HuH-7 (cell line): ENCODE measurements around the gene HP.
"Not testable (repeated sequence)": the region's sequence is repeated elsewhere in the genome, so short reads cannot be mapped to it uniquely, and the experiment has no call there.

Experiments
- DNase-seq: peaks from one replicate; pipeline ENCODE4 v3.0.0; 2011; ENCODE audit warnings: low spot score

HP gene

DNA sequence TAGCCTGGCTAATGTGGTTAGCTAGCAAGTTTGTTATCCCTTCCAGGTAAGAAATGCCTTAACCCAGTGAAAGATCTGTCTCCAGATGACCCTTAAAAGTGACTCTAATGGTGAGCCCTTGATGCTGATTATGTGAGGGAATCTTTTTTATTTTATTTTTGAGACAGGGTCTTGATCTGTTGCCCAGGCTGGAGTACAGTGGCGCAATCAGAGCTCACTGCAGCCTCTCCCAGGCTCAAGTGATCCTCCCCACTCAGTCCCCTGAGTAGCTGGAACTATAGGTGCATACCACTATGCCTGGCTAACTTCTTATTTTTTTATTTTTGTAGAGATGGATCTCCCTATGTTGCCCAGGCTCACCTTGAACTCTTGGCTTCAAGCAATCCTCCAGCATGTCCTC, 10.8 kb upstream of the HP start:
- no peak for DNase-seq

DNA sequence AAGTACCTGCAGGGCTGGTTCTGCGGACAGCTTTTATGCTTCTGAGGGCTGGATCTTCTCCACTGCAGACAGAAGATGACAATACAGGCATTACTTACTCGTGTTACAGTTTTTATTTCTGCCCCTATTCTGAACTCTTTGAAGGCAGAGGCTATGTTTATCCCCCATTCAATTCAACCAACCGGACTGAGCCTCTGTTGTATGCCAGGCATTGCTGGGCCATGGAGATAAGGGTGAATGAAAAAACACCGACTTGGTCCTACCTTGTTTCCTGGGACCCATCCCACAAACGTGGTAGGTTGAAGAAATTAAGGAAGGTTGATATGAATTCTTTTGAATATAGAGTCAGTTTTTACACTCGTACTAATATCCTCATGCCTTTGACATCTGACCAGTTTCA, 10.0 kb upstream of the HP start:
- DNase-seq = no peak

DNA sequence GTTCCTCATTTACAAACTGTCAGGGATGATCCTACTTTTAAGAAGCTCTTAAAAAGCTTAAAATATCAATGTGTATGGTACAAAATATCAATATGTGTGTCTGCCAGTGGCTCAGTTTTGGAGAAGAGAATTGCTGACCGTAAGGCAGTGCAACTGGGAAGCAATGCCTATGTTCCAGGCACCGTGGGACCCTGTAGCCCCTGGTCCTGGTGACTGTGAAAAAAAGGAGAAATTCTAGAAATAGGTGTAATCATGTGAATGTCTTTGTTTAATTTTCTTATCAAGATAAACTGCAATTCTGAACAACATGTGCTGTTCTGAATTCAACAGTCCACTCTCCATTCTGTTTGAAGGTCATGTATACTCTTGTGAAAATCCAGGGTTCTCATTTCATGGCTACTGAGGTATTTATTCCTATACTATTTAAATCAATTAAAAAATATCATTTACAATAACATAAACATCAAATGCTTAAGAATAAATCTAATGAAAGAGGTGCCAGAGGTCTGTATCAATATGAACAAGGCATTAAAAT, 9.4 kb upstream of the HP start:
- no peak for DNase-seq

DNA sequence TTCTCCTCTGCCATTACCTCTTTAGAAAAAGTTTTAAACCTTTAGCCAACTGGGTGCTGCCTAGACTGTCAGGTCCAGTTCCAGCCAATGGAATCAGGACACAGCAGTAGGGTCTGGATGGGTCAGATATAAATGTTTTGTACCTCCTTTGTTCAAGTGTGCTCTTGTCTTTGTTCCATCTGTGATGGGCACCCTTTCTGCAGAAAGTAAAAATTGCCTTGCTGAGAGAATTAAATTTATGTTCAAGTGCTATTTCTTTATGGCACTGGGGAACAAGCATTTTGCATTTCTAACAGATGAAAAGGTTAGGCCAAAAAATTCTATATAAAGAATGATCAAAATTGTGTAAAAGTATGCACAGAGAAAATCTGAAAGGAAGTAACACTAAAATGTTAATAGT, 5.2 kb upstream of the HP start:
- DNase-seq = no peak

DNA sequence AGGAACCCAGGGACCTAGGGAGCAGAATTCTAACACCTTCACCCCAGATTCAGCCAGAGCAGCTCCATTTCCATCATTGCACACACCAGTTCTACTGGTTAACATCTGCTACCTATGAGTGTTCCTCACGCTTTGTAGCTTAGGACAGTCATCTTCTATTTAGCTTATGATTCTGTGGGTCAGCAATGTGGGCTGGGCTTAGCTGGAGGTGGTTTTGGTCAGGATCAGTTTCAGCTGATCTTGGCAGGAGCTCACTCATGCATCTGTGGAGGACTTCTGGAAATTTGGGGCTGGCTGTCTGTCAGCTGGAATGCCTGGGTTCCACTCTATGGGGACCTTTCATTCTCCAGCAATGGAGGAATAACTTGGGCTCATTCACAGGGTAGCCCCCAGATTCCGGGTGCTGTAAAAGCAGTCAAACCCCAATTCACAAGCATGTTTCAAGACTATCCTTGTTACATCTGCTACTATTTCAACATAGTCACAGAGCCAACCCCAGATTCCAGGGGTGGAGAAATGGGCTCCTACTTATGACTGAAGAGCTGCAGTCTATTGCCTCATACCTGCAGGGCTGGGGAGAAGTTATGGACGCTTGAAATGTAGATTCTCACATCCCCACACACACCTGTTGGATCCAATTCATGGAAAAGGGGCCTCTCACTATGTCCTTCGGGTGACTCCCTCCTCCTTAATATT, 3.4 kb upstream of the HP start:
- DNase-seq = no peak

DNA sequence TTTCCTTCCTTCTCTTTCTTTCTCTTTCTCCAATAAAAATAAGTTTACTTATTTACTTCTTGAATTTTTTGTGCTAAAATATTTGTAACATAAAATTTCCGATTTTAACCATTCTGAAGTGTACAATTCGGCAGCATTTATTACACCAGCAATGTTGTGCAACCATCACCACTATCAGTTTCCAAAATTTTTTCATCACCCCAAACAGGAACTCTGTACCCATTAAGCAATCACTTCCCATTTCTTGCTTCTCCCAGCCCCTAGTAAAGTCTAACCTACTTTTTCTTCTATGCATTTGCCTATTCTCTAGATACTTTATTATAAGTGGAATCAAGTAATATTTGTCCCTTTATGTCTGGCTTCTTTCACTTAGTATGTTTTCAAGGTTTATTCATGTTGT, 2.5 kb upstream of the HP start:
- DNase-seq = no peak

DNA sequence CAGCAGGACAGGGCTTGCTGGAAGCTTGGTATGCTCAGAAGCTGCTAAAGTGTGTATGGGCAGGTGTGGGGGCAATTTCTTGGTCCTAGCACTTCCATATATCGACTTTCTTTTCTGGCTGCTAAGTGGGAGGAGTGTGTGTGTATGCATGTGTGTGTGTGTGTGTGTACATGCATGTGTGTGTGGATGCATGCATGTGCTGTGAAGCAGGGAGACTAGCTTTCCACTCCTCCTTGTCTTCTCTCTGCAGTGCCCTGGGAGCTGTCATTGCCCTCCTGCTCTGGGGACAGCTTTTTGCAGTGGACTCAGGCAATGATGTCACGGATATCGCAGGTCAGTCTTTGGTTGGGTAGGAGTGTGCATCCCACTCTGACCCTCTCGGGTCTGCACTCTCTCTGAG, 1.6 kb downstream of the HP start:
- no peak for DNase-seq

DNA sequence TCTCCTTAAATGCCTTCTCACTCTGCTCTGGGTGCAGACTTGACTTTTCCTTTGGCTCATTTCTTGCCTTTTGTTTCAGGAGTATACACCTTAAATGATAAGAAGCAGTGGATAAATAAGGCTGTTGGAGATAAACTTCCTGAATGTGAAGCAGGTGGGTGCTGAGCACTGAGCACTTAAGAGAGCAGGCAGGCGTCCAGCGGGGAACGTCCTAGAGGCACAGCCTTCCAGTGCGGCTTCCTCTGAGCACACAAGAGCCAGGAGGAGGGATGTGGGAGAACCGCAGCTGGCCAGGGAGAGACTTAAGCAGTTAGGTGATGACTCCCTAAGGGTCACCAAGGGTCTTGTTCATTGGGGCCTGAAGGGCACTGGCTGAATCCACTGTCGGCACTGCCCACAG, 3.0 kb downstream of the HP start:
- not testable (repeated sequence) for DNase-seq

DNA sequence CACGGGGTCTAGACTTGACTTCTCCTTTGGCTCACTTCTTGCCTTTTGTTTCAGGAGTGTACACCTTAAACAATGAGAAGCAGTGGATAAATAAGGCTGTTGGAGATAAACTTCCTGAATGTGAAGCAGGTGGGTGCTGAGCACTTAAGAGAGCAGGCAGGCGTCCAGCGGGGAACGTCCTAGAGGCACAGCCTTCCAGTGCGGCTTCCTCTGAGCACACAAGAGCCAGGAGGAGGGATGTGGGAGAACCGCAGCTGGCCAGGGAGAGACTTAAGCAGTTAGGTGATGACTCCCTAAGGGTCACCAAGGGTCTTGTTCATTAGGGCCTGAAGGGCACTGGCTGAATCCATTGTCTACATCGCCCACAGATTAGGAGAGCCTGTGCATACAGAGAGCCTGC, 4.8 kb downstream of the HP start:
- not testable (repeated sequence) for DNase-seq

DNA sequence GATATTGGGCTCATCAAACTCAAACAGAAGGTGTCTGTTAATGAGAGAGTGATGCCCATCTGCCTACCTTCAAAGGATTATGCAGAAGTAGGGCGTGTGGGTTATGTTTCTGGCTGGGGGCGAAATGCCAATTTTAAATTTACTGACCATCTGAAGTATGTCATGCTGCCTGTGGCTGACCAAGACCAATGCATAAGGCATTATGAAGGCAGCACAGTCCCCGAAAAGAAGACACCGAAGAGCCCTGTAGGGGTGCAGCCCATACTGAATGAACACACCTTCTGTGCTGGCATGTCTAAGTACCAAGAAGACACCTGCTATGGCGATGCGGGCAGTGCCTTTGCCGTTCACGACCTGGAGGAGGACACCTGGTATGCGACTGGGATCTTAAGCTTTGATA, 6.1 kb downstream of the HP start:
- DNase-seq = no peak

DNA sequence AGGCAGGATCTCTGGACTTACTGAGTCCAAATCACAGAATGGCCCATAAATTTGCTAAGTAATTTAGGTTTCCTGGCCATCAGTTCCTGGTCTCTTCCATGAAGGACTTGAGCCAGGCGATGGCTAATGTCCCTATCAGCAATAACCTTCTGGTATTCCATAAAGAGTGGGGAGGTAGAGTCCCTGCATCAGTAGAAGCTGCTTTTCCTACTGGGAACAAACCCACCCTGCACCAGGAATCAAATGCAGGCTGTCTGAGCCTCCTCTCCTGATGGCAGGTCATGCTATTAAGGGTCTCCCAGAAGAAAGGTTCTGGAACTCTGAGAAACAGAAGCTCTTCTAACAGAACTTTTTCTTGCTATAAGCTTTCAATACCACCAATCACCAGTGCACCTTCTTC, 7.3 kb downstream of the HP start:
- DNase-seq = no peak

DNA sequence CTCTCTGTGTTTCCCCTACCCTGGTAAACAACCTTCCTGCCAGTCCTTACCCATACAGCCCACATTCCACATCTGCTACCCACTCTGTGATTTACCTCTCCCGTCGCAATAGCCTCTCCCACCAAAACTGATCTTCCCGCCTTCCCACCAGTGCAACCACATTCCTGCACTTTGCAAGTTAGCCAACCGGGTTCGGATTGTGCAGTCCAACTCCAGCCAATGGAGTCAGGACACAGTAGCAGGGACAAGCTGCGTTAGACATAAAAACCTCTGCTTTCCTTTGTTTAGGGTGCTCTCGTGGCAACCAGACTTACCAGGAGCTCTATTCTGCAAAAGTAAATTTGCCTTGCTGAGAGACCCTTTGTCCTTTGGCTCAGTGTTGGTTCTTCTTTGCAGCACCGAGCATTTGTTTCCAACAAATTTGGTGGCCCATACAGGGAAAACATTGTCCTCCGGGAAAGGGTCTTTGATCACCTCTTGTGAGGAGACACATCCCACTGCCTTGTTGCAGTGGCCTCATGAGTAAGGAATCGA, 10.1 kb downstream of the HP start:
- no peak for DNase-seq

DNA sequence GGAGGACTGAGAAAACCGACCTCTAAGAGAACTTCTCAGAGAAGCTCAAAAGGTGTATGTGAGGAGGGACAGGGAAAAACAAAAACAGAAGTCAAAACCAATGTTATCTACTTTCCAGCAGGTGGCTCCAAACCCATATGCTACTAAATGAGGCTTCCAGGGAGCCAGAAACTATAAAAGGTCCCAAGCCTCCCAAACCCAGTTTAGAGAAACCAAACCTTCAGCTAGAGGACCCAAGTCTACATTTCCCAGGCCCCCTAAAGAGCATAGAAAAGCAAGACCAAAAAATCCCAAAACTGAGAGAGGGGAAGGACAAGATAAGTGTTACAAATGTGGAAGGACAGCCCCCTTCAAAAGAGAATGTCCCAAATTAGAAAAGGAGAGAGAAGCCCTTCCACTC, 12.4 kb downstream of the HP start:
- peak; percentile 35 for DNase-seq

DNA sequence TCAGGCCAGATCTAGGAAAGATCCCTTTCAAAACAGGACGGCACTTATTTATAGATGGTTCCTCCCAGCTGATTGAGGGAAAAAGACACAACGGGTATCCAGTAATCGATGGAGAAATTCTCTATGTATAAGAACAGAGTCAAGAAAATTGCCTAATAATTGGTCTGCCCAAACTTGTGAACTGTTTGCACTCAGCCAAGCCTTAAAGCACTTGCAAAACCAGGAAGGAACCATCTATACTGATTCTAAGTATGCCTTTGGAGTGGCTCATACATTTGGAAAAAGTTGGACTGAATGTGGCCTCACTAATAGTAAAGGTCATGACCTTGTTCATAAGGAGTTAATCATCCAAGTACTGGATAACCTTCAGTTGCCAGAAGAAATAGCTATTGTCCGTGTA, 14.6 kb downstream of the HP start:
- no peak for DNase-seq

DNA sequence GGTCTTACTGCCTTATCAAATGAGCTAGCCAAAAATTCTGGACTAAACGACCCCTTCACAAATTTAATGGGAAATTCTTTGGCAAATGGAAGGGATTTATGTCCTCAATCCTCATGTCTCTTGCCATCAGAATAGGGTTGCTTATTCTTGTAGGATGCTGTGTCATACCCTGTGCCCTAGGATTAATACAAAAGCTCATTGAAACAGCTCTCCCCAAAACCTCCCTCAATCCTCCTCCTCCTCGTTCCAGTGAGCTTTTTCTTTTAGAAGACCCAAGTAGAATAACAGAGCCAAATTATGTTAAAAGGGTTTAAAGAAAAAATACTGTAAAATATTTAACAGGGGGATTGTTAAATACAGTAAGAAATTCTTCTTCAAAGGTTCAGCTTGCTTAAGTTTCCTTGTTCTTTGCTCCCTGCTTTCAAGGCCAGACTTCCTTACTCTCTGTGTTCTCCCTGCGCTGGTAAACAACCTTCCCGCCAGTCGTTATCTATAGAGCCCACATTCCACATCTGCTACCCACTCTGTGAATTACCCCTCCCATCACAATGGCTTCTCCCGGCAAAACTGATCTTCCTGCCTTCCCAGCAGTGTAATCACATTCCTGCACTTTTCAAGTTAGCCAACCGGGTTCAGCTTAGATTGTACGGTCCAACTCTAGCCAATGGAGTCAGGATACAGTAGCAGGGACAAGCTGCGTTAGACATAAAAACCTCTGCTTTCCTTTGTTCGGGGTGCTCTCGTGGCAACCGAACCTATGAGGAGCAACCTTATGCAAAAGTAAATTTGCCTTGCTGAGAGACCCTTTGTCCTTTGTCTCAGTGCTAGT, 18.4 kb downstream of the HP start:
- DNase-seq = no peak

DNA sequence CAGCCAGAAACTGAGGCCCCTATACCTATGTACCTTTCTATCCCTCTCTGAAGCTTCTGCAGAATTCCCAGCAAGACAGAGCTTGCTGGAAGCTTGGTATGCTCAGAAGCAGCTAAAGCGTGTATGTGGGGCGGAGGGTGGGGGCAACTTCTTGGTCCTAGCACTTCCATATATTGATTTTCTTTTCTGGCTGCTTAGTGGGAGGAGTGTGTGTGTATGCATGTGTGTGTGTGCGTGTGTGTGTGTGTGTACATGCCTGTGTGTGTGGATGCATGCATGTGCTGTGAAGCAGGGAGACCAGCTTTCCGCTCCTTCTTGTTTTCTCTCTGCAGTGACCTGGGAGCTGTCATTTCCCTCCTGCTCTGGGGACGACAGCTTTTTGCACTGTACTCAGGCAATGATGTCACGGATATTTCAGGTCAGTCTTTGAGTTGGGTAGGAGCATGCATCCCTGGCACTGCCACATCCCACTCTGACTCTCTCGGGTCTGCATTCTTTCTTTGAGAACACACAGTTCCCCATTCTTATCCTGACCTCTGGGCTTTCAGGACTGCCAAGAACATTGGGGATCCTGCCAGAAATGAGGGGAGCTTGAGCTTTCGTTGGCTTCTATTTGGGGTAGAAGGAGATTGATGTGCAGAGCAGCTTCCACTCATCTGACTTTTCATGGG, 19.4 kb downstream of the HP start:
- DNase-seq = no peak

DNA sequence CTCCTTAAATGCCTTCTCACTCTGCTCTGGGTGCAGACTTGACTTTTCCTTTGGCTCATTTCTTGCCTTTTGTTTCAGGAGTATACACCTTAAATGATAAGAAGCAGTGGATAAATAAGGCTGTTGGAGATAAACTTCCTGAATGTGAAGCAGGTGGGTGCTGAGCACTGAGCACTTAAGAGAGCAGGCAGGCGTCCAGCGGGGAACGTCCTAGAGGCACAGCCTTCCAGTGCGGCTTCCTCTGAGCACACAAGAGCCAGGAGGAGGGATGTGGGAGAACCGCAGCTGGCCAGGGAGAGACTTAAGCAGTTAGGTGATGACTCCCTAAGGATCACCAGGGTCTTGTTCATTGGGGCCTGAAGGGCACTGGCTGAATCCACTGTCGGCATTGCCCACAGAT, 20.8 kb downstream of the HP start:
- DNase-seq = not testable (repeated sequence)

DNA sequence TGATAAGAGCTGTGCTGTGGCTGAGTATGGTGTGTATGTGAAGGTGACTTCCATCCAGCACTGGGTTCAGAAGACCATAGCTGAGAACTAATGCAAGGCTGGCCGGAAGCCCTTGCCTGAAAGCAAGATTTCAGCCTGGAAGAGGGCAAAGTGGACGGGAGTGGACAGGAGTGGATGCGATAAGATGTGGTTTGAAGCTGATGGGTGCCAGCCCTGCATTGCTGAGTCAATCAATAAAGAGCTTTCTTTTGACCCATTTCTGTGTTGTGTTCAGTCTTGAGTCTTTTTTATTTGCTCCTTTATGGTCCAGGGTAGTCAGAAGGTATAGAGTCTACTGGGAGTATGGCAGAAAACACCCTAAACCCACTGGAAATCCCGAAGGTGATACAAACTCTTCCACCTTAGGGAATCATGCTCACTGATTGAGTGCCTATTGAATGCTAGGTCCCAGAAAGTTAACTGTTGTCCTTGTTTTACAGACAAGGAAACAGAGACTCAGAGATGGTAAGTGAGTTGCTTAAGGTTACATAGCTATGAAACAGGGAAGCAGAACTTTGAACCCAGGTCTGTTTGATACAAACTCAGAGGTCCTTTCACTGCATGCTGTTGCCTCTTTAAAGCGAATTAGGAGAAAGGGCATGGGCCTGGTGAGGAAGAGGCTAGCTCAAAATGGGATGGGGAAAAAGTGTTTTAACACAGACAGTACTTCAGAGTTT, 22.8 kb downstream of the HP start:
- not testable (repeated sequence) for DNase-seq

DNA sequence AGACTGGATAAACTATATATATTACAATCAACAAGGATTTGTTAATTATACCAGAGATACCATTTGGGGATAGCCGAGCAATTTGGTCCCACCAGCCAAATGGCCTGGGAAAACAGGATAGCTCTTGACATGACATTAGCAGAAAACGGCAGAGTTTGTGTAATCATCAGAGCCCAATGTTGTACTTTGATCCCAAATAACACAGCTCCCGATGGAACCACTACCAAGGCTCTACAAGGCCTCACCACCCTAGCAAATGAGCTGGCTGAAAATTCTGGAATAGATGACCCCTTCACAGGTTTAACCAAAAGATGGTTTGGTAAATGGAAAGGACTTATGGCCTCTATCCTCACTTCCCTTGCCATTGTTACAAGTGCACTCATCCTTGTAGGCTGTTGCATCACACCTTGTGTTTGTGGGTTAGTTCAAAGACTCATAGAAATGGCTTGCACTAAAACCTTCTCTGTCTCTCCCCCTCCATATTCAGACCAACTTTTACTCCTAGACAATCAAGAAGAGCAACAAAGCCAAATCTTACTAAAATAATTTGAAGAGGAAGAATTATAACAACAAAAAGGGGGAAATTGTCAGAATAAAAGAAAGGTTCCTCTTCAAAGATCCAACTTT, 29.6 kb downstream of the HP start:
- DNase-seq = no peak

DNA sequence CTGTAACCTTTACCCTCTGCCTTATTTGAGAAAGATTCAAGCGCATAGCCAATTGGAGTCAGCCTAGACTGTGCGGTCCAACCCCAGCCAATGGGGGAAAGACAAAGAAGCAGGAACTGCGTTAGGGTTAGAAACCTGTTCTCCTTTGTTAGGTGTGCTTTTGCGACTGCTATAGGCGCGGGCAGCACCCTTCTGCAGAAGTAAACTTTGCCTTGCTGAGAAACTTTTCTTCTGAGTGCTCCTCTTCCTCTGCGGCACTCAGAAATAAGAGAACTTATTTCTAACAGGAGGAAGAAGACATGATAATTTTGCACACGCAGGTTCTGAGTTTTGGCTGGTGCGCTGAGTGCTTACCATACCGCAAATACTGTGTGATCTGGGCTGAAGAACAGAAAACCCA, 30.1 kb downstream of the HP start:
- no peak for DNase-seq

DNA sequence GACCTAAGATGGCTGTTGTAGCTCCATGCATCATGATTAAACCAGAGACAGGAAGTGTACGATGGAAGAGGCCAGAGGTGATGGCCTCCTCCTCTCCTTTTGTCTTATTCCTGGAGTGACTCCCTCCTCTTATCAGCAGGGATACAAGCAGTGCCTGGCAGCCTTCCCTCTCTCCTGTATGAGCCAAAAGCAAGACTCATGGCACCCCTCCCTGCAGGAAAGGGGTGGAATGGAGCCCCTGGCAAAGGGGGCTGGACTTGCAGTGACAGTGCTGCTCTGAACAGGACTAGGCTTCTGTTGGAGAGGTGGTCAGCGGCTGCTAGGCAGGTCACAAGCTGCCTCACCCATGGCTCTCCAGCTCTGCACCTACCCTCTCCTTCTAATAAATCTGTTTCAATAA, 30.7 kb downstream of the HP start:
- DNase-seq = no peak

DNA sequence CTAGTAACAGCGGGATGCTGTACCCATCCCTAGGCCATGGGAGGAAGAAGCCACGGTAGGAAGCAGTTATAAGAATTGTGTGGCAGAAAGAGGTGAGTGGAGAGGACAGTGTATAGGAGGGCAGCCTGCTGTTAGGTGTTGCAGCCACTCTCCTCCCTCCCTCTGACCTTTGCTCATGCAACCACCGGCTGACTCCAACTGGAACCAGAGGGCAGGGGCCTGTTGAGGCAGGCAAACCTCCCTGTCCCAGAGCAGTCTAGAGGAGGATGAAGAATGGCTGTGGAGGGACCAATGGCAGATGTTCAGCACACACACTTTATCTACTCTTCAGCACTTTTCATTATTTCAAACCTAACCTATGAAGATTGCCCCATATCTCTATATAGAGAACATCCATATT, 36.9 kb downstream of the HP start:
- DNase-seq = no peak
